Measurements from ENCODE around the gene ADAMTS4.
A peak's percentile ranks its signal among the peaks of the same experiment; 100 is the strongest.
"Not testable (repeated sequence)": the region's sequence is repeated elsewhere in the genome, so short reads cannot be mapped to it uniquely, and the experiment has no call there.

The ADAMTS4 gene, protein sequence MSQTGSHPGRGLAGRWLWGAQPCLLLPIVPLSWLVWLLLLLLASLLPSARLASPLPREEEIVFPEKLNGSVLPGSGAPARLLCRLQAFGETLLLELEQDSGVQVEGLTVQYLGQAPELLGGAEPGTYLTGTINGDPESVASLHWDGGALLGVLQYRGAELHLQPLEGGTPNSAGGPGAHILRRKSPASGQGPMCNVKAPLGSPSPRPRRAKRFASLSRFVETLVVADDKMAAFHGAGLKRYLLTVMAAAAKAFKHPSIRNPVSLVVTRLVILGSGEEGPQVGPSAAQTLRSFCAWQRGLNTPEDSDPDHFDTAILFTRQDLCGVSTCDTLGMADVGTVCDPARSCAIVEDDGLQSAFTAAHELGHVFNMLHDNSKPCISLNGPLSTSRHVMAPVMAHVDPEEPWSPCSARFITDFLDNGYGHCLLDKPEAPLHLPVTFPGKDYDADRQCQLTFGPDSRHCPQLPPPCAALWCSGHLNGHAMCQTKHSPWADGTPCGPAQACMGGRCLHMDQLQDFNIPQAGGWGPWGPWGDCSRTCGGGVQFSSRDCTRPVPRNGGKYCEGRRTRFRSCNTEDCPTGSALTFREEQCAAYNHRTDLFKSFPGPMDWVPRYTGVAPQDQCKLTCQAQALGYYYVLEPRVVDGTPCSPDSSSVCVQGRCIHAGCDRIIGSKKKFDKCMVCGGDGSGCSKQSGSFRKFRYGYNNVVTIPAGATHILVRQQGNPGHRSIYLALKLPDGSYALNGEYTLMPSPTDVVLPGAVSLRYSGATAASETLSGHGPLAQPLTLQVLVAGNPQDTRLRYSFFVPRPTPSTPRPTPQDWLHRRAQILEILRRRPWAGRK

DNA sequence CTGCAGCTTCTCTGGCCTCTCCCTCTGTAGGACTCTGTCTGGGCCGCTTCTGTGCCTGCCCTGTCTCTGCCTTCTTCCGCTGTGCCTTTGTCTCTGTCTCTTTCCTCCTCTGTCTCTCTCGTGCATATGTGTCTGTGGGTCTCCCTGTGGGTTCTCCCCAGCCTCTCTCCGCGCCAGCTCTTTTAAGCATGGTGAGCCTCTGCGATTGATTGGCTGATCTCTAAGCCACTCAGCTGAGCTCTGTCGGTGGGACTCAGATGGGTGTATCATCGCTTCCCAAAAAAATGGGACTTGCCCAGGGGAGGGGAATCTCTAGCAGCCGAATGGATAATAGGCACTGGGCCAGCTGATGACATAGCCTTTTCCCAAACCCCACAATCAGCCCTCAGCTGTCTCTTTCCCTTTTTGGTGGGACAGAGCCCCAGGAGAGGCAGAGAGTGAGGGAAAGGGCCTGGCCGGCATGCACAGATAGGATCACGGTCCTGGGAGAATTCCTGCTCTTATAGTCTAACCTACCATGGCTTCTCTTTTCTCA is at the start of gene ADAMTS4:
Gene ADAMTS4 (minus strand): TSS at position 158 of the 535 bp plus-strand sequence. CDS start 427 bp downstream, outside the sequence.
- no peak for DNase-seq (ENCODE audit: low read depth, low spot score)

DNA sequence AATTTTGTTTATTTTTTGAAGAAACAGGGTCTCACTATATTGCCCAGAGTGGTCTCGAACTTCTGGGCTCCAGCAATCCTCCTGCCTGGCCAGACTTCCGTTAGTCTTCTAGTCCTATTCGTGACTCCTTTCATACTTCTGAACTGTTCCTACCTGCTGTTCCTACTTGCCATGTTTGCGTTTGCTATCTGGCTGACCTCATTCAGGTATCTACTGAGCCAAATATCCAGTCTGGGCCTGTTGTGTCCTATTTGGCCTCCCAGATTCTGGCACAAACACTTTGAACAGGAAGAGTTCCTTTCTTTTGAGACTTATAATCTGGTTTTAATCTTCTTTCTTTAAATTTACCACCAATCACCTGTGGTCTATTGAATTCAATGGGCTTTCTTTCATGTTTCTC is 46.0 kb upstream of the ADAMTS4 start:
- no peak for DNase-seq (ENCODE audit: low read depth, low spot score)

- no peak for DNase-seq (ENCODE audit: low read depth, low spot score)
These were observed 43.5 kb upstream of the ADAMTS4 start for GRCh38 chr1:161242313-161242712.

- no peak for DNase-seq (ENCODE audit: low read depth, low spot score)
These were observed 42.8 kb upstream of the ADAMTS4 start for GRCh38 chr1:161241682-161242081.

DNA sequence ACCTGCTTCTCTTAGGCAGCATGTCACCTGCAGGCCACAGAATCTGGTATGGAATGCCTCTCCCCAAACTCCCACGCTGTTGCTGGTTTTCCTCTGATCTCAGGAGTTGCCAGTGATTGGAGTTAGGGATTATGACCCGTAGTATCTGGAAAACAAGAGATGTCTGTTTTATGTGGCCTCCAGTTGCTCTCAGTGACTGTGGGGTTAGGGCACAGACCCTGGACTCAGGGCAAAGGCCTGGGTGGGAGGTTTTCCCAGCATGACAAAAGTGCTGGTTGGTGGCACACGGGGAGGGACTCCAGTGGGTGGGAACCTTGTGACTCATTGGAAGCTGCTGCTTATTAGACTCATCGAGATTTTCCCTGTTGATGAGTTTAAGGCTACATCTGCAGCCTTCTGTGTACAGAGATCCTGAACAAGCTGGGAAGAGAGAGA is 39.2 kb upstream of the ADAMTS4 start, which contains the start of gene NR1I3:
Gene NR1I3 (minus strand): TSS at position 165 of the 435 bp plus-strand sequence. CDS start 1,638 bp downstream, outside the sequence.
- DNase-seq (ENCODE audit: low read depth, low spot score) = no peak

DNA sequence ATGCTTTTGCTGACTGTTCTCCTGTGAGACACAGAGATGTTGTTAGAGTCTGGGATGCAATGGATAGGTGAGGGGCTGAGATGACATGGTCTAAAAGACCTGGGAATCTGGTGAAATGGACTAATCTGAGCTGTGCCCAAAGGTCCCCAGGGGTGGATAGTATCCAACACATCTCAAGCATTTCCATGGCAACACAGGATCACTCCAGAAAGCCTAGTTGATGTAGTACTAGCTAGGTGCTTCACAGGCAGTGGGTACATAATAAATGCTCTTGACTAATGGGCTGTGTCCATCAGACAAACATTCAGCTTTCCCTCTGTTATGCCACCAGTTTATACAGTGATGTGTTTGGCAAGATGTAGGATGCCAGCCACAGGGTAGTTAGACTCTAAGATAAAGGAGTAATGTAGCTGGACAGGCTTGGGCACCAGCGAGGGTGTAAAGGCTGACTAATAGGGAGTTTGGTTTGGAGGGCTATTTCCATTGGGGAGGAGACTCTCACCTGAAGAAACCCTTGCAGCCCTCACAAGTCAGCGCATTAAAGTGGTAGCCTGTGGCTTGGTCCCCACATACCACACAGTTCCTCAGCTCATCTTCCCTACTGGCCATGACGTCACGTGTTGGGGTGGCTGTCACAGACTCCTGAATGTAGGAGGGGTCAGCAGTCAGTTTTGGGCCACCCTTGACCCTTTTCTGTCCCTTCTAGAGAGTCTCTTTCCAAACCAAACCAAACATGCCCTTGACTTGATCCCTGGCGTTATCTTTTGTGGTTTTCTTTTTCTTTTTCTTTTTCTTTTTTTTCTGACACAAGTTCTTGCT is 37.3 kb upstream of the ADAMTS4 start:
- no peak for DNase-seq (ENCODE audit: low read depth, low spot score)

DNA sequence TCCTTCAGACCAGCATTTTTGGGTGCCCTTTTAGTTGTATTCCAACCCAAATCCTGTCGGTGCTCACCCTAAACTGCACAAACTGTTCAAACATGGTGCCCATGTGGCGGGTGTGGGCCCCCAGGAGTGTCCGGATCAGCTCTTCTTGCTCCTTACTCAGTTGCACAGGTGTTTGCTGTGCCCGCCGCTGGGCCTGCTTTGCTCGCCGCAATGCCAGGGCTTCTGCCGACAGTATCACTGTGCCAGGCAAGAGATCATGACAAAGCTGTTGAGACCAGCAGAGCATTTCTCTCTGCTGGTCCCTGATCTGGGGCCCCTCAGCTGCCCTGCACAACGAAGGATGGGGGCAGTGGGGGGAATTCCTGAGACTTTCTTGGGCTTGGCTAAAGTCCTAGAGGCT is 34.2 kb upstream of the ADAMTS4 start:
- no peak for DNase-seq (ENCODE audit: low read depth, low spot score)

DNA sequence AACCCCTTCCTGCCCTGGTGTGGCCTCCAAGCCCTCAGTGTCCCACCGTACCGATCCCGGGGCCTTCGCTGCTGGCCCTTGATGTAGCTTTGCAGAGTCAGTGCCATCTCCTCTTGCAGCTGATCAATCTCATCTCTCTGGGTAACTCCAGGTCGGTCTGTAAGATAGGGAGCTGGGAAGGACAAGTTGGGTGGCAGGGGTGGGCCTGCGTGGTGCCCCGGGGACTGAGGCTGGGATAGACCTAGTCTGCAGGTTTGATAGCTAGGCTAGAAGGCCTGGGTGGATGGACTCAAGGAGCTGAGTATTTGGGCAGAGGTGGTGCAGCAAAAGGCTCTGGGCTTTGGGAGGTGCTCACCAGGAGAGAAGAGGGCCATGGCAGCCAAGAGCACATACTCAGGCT is 31.9 kb upstream of the ADAMTS4 start:
- DNase-seq (ENCODE audit: low read depth, low spot score) = no peak

- no peak for DNase-seq (ENCODE audit: low read depth, low spot score)
These were observed 31.0 kb upstream of the ADAMTS4 start for GRCh38 chr1:161229896-161230295.

- DNase-seq (ENCODE audit: low read depth, low spot score) = no peak
These were observed 29.2 kb upstream of the ADAMTS4 start for GRCh38 chr1:161228032-161228431.

DNA sequence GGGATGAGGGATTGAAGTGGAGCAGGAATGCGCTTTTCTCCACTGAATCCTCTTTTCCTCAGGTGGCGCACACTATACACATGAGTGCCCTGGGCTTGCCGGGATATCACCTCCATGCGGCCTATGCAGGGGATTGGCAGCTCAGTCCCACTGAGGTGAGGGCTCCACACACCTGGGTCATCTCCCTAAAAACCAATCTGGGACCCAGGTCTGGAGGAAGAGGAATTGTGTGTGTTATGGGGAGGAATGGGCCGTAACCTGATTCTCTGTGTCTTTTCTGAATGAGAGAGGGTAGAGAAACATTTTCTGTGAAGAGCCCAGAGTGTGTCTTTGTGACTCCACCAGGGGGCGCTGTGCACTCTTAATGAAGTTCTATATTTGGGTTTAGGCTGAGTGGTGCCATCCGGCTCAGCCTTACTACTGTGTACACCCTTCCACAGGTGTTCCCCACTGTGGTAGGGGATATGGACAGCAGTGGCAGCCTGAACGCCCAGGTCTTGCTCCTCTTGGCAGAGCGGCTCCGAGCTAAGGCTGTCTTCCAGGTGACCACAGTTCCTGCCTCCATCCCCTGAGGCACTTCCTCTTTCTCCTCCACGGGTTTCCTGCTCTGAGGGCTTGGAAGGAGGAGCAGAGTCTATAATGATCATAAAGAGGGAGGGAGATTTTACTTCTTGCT is 28.5 kb upstream of the ADAMTS4 start:
- no peak for DNase-seq (ENCODE audit: low read depth, low spot score)

DNA sequence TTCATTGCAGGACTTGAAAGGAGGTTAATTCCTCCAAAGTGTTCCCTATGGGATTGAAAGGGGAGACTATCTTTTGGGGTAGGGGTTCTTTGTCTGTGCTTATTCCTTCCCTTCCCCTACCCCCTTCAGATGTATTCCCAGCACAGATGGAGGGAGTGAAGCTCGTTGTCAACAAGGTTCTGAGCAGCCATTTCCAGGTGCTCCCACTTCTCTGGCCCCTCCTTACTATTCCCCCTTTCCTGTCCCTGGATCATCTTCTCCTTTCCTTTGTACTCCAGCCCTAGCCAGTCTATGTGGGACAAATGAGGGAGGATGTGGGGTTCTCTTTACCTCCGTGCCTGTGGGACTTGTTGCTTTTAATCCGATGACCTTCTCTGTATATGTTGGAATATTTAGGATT is 27.9 kb upstream of the ADAMTS4 start:
- DNase-seq (ENCODE audit: low read depth, low spot score) = no peak

DNA sequence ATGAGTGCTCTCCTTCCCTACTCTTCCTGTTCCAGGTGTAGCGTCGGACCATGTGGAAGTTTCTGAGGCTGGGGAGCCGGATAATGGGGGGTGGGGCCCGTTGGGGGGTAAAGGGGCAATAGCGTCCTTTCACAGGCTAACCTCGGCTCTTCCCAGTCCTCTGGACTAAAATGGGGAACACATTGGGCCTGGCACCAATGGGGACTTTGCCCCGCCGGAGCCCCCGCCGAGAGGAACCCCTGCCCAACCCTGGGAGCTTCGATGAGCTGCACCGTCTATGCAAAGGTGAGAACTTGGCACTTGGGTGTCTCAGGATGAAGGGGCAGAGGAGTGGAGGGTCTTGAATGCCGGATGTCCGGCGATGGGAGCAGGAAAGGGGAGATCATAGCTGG is 27.5 kb upstream of the ADAMTS4 start:
- no peak for DNase-seq (ENCODE audit: low read depth, low spot score)

- peak; percentile 98 for DNase-seq (ENCODE audit: low read depth, low spot score)
These were observed 26.9 kb upstream of the ADAMTS4 start, which contains the start of gene TOMM40L for GRCh38 chr1:161225534-161226319. TOMM40L (plus strand) TSS chr1:161226060; CDS start chr1:161226490, 430 bp downstream.

GRCh38 chr1:161225178-161225533 is 26.3 kb upstream of the ADAMTS4 start:
- DNase-seq (ENCODE audit: low read depth, low spot score) = no peak

GRCh38 chr1:161224695-161225087 is 25.8 kb upstream of the ADAMTS4 start:
- DNase-seq (ENCODE audit: low read depth, low spot score) = not testable (repeated sequence)

DNA sequence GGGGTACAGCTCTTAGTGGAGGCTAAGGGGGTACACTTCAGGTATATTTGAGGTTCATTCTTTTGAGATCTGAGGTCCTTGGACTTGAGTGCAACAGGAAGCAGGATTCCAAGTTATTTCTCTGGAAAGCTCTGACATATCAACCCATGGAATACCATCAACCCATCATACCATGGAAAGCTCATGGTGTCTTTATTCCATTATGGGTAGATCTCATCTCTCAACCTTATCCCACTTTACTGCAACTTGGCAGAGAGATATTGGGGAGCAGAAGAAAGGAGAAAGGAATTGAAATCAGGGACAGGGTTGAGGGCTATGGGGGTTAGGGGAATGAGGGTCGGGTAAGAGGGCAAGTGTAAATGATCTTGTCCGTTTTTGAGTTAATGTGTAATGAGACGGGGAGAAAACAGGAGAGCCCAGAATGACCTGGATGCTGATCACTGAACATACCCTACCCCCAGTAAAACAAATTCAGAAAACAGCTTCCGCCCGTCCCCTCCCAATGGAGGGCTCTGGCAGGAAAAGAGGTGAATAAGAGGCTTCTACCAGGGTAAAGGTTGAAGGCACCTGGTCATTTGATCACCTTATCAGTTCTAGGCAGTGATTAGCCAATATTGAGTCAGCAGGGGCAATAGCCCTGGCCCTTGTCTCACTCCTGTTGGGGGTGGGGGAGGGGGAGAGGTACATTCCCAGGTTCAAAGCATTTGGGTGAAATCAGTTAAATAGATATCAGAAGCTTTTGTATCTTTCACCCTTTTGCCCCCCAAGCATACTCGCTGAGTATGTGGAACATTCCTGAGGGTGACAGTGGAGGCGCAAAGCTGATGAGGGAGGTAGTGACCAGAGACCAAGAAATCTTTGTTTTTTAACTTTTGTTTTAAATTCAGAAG is 25.2 kb upstream of the ADAMTS4 start:
- DNase-seq (ENCODE audit: low read depth, low spot score) = no peak

DNA sequence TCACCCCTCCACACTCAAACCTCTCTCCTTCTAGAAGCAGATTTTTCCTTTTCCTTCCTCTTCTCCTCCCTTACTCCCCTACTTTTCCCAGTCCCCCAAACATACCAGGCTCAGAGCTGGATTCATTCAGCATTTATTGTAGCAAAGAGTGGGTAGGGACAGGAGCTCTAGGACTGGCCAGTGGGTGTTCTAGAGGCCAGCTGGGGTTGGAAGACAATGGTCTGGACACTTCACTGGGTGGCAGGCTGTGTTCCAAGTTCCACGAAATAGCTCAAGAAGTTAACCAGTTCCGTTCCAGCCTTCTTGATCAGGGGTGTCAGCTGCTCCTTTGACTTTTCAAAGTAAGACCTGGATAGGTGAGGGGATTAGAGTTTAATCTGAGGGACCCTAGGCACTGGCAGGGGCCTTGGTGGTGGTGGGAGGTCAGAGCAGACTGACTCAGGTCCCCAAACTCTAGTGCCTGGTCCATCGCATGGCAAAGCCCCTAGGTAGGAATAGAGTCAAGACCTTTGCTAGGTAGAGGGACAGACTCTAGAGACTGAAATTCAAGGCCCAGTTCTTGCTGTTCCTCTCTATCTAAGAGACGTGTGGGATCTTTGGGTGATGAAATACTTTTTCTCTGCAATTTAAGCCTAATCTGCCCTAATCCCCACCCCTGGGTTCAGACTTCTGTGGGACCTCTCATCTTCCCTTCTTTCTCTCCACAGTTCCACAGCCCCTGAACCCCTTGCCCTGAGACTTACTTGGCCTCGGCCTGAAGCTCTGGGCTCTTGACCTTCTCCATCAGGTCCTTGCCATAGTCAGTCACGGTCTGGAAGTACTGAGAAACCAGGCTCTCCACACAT is 23.5 kb upstream of the ADAMTS4 start:
- no peak for DNase-seq (ENCODE audit: low read depth, low spot score)

Measured in iPS DF 19.7 (cell line).